Bronchial epithelial cell (primary cell): ENCODE measurements around the gene LCN9. TPM values are rescaled to one million over a fixed set of nuclear protein-coding genes. Genes with fewer than 3 reads are reported as not detected.
"Not testable (repeated sequence)": the region's sequence is repeated elsewhere in the genome, so short reads cannot be mapped to it uniquely, and the experiment has no call there.

Source experiments
- DNase-seq: peaks from one replicate; pipeline ENCODE4 v3.0.0-alpha.2; 2010; ENCODE audit warnings: low read depth
- FAIRE-seq: peaks from 2 replicates; lab custom pipeline; 2011; peaks lifted over from hg19 to GRCh38; lab: Jason Lieb, UNC
- H3K27me3 ChIP-seq: 2 replicates; pipeline ENCODE4 v1.5.1; 2011; ENCODE audit warnings: low read length; ENCODE audit not compliant: control insufficient read depth, insufficient read depth
- H3K36me3 ChIP-seq: 2 replicates; pipeline ENCODE4 v1.5.1; 2011; ENCODE audit warnings: low read length; ENCODE audit not compliant: control insufficient read depth, insufficient read depth
- H3K4me3 ChIP-seq: 2 replicates; pipeline ENCODE4 v1.5.1; 2011; ENCODE audit warnings: mild to moderate bottlenecking, low read depth, low read length, control low read depth
- CTCF ChIP-seq: IDR thresholded peaks from 2 replicates; pipeline ENCODE4 v1.5.1; 2011; ENCODE audit warnings: mild to moderate bottlenecking, moderate library complexity, low read length, control low read depth, inconsistent platforms; ENCODE audit not compliant: insufficient read depth, severe bottlenecking
- total RNA-seq: library from RNA; depleted of rRNA; stranded (reverse); fragments of >200 nt; gene quantifications from 2 replicates; pipeline ENCODE4 v1.2.1, GENCODE V29; 2014

The LCN9 gene
- total RNA-seq, 1 donor from 2014 or later: not detected

GRCh38 chr9:135665795-135666189, 2.7 kb downstream of the LCN9 start:
- Histone ChIP-seq H3K4me3 (no peak overlapping the region), H3K27me3 (no peaks in the 10 kb centered on the region), H3K36me3 (no peaks in the 10 kb centered on the region)
- TF ChIP-seq CTCF: no peak
- no peak for FAIRE-seq
- no peak for DNase-seq

DNA sequence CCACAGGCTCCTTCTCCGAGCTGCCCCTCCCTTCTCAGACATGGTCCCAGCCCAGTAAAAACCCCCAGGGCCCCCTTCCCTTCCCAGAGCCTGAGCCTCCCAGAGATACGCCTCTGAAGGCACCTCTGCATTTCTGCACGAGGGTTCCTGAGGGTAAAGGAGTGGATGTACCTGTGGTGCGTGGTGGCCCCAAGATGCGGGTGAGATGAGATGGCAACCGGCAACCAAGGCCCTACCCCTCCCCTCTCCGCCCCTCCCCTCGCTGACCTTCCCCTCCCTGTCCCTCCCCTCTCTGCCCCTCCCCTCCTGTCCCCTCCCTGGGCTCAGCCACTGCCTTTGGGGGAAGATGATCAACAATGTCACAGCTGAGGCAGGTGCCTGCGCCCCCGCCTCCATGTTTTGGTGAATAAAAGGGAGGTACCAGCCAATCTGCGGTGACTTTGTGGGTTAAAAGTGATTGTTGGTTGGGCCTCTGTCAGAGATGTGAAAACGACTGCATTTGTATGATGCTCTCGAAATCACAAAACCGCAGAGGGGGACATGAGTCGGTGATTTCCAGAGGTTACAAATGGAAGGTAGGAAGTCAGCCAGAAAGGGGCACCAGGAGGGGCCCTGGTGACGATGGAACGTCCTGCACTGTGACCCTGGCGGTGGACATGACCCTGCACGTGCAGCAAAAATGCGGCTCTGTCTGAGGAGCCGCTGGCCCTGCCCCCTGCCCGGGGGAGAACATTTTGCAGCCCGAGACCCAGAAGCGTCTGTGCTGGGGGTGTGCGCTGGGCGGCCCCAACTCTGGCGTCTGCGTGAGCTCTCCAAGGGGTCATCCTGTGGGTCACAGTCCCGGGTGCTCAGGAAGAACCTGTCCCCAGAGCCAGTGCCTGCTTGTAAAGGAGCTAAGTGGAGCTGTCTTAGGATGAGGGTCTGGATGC, 3.7 kb downstream of the LCN9 start:
- DNase-seq (no peak), FAIRE-seq (no peak)

DNA sequence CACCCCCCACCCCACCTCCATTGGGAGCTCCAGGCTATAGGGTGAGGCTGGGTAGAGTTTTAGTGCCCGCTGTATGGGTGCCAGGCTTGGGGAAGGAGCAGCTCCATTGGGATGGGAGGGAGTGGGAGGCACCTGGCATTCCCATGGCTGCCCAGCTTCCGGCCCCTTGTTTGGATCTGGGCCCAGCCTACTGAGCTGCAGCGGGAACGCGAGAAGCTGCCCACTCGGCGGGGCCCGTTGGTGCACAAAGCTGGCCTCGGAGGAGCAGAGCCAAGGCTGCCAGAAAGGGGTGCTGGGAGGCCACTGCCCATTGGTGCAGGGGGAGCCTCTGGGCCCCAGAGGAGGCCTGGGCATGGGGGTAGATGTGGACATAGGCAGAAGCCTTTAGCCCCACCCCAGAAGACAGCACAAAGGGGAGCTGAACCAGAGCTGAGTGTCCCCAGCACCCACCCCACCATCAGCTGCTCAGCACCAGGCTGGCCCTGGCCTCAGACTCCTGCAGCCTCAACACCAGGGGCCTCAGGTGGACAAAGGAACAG, 4.4 kb downstream of the LCN9 start:
- TF ChIP-seq CTCF: no peak
- H3K27me3 ChIP-seq: no peaks in the 10 kb centered on the region
- no peaks in the 10 kb centered on the region for H3K36me3 ChIP-seq
- FAIRE-seq (no peak), DNase-seq (no peak)
- no peak overlapping the region for H3K4me3 ChIP-seq

More for the DNA sequence above, 3.7 kb downstream of the LCN9 start:
- no peaks in the 10 kb centered on the region for H3K36me3 ChIP-seq
- H3K4me3 ChIP-seq: no peak overlapping the region
- TF ChIP-seq CTCF: no peak
- H3K27me3 ChIP-seq: no peaks in the 10 kb centered on the region

DNA sequence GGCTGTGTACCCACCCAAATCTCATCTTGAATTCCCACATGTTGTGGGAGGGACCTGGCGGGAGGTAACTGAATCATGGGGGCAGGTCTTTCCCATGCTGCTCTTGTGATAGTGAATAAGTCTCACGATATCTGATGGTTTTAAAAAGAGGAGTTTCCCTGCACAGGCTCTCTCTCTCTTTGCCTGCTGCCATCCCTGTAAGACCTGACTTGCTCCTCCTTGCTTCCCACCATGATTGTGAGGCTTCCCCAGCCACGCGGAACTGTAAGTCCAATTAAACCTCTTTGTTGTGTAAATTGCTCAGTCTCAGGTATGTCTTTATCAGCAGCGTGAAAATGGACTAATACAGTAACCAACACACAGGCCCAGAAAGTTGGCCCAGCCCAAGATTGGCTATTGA, 5.9 kb downstream of the LCN9 start:
- H3K36me3 ChIP-seq, FAIRE-seq, H3K27me3 ChIP-seq, H3K4me3 ChIP-seq, DNase-seq: not testable (repeated sequence)

DNA sequence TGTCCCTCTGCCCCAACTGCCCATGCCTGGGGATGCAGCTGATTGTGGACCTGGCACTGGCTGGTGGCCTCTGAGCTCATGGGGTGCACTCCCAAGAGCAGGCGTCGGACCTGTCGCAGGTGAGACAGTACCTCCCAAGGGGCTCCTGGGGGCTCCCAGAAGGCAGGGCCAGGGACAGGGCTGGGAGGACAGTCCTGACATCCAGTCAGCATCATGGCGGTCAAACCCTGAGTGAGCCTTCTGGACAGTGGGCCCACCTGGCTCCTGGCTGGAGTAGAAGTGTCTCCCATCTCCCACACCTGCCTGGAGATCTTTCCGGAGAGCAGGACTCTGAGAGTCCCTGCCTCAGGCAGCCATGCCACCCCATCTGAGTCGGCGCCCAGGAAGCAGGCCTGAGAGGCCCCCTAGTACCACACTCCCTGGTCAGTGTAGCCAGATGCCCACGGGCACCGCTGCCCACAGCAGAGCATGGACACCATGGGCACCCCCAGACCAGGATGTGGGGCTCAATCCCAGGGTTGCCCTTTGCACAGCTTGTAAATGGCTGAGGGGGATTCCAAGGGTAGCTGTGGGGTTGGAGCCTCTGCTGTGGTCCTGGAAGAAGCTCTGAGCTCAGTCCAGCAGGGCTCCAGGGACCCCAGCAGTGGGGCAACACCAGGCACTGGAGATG, 6.6 kb downstream of the LCN9 start:
- Histone ChIP-seq H3K27me3 (no peaks in the 10 kb centered on the region), H3K36me3 (no peaks in the 10 kb centered on the region)

More for the DNA sequence above, 6.6 kb downstream of the LCN9 start:
- no peak overlapping the region for H3K4me3 ChIP-seq
- FAIRE-seq (no peak), DNase-seq (no peak)
- TF ChIP-seq CTCF: no peak
